IPS-18a (cell line): Measurements from ENCODE around the gene KIAA1755.

Experiments used
- H3K27ac ChIP-seq: one replicate; pipeline ENCODE4 v1.5.1; 2013; ENCODE audit warnings: low read length
- H3K27me3 ChIP-seq: one replicate; pipeline ENCODE4 v1.6.1; 2013; ENCODE audit warnings: mild to moderate bottlenecking, low read length; ENCODE audit not compliant: control insufficient read depth, insufficient read depth
- H3K36me3 ChIP-seq: one replicate; pipeline ENCODE4 v1.6.1; 2013; ENCODE audit warnings: low read depth, low read length; ENCODE audit not compliant: control insufficient read depth
- H3K4me1 ChIP-seq: one replicate; pipeline ENCODE4 v1.6.1; 2013; ENCODE audit warnings: low read depth, low read length; ENCODE audit not compliant: control insufficient read depth
- H3K4me3 ChIP-seq: one replicate; pipeline ENCODE4 v1.5.1; 2013; ENCODE audit warnings: low read length
- H3K9ac ChIP-seq: one replicate; pipeline ENCODE4 v1.6.1; 2013; ENCODE audit warnings: mild to moderate bottlenecking, low read length, moderate library complexity
- H3K9me3 ChIP-seq: one replicate; pipeline ENCODE4 v1.6.1; 2013; ENCODE audit warnings: low read depth, low read length; ENCODE audit not compliant: control insufficient read depth

KIAA1755 gene

DNA sequence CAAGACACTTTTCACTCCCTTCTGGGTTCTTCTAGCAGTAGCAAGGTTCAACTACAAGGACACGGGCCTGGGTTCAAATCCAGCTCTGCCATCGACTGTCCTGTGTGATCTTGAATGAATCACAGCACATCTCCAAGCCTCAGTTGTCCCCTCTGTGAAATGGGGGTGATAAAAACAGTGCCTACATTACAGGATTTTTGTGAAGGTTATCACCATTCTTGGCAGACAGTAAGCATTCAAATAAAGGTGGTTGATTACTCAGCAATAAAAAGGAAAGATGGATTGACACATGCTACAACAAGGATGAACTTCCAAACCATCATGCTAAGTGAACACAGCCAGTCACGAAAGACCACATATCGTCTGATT, 88.9 kb downstream of the KIAA1755 start:
- Histone ChIP-seq H3K36me3 (no peaks in the 10 kb centered on the region), H3K4me3 (no peak overlapping the region), H3K9ac (no peak overlapping the region), H3K27ac (no peak overlapping the region), H3K9me3 (no peaks in the 10 kb centered on the region), H3K4me1 (no peaks in the 10 kb centered on the region), H3K27me3 (no peaks in the 10 kb centered on the region)

DNA sequence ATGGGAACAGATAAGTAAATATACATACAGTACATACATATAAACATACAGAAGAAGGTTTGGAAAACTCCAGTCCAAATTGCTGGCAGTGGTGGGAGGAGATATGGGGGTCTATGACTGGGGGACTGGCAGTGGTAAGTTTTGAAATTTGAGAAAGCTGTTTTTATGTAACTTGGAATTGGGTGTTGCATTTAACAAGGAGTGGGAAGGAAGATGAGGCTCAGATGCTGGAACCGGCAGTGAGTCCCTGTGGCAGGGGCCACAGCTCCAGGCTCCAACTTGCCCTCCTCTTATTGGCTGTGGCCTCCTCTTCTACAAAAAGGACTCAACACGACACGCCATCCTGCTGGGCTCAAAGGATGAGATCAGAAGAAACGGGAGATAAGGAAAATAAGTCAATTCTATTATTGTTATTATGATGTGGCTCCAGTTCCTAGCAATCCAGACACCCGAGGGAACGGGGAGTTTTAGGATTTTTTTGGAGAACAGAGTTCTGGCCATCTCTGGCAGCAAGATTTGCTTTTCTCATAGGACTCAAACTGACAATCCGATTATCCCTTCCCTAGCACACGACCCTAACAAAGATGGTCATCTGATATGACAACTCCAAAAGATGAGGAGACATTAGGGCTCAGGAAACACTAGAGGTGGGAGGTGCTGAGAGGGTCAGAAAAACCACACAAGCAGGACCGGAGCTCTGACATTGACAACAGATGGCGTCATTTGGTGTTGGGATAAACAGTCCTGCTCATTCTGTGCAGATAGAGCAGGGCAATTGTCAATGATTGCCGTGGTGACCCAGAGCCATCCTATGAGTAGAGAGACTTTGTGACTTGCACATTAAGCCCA, 89.5 kb downstream of the KIAA1755 start:
- Histone ChIP-seq H3K27ac (no peak overlapping the region), H3K4me3 (no peak overlapping the region), H3K36me3 (no peaks in the 10 kb centered on the region), H3K9me3 (no peaks in the 10 kb centered on the region), H3K4me1 (no peaks in the 10 kb centered on the region), H3K27me3 (no peaks in the 10 kb centered on the region), H3K9ac (no peak overlapping the region)

GRCh38 chr20:38170219-38170825, 90.2 kb downstream of the KIAA1755 start:
- no peak overlapping the region for H3K4me3 ChIP-seq
- H3K9me3 ChIP-seq = no peaks in the 10 kb centered on the region
- no peak overlapping the region for H3K27ac ChIP-seq
- H3K27me3 ChIP-seq = no peaks in the 10 kb centered on the region
- H3K4me1 ChIP-seq = no peaks in the 10 kb centered on the region
- no peaks in the 10 kb centered on the region for H3K36me3 ChIP-seq
- no peak overlapping the region for H3K9ac ChIP-seq

- Histone ChIP-seq H3K27ac (no peak overlapping the region), H3K9me3 (no peaks in the 10 kb centered on the region), H3K9ac (no peak overlapping the region), H3K4me1 (no peaks in the 10 kb centered on the region), H3K27me3 (no peaks in the 10 kb centered on the region), H3K4me3 (no peak overlapping the region), H3K36me3 (no peaks in the 10 kb centered on the region)
Measured at GRCh38 chr20:38169636-38170193, 90.8 kb downstream of the KIAA1755 start.

DNA sequence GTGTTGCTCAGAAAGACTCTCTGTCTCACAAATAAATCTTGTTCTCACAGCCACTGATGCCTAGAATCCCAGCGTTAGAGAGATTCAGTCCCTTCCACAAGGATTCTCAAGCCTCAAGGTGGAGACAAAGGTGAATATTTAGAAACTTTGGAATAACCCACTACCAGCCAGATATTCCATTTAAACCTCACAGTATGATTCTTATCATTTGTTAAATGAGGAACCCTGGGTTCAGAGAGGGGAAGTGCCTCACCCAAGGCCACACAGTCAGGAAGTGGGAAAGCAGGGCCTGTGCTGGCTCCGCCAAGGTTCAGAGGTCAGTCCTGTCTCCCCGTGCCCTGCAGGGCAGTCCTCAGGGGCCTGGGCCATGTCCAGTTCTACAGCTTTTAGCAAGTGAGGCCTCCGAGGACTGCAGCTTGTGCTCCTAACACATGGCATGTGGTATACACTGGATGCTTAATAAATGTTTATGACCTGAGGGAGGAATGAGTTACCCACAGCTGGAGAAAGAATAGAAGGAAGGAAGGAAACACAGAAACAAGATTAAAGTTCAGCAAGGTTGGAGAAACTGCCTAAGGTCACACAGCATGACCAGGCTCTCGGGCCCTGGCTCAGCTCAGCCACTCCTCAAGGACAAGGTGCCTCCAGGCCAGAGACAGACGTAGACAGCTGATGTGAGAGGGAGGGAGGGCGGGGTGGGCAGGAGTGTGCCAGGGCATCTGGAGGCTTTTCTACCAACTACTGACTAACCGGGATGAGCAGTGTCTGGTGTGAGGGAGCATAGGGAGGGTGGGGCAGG, 91.5 kb downstream of the KIAA1755 start:
- H3K36me3 ChIP-seq = no peaks in the 10 kb centered on the region
- no peak overlapping the region for H3K4me3 ChIP-seq
- H3K27ac ChIP-seq = no peak overlapping the region
- H3K9ac ChIP-seq = no peak overlapping the region
- H3K27me3 ChIP-seq = no peaks in the 10 kb centered on the region
- H3K9me3 ChIP-seq = no peaks in the 10 kb centered on the region
- no peaks in the 10 kb centered on the region for H3K4me1 ChIP-seq

DNA sequence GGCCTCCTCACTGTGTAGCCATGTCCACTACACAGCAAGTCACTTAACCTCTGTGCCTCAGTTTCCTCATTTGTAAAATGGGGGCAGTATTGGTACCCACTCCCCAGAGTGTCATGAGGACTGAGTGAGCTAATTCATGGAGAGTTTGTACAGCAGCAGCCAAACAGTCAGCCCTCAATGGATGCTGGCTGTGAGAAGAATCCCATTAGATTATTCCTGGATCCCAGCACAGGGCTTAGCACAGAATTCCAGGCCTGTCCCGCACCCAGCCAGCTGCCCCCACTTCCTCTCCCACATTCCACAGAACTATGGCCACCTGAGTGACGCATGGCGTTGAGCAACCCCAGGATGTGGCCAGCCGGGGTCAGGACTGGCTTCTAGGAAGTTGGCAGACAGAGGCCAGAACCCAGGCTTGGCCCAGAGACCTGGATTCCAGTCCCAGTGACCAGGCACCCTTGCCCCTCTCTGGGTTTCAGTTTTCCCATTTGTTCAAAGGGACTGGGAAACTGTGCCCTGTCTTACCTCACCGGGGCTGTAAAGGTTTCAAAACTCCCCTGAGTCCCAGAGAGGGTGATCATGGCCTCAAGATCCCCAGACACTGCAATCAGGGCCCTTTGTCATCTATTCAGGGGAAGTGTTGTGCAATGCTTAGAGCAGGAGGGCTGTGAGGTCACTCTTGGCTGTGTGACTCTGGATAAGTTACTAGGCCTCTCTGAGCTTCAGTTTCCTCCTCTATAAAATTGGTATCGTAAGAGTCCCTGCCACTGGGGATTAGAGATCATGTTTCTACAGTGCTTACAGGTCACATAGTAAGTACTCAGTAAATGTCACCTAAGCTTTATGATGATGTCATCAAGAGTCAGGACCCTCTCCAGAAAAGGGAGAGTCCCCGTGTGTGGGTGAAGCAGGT, 92.4 kb downstream of the KIAA1755 start:
- Histone ChIP-seq H3K36me3 (no peaks in the 10 kb centered on the region), H3K9ac (no peak overlapping the region), H3K27ac (no peak overlapping the region), H3K9me3 (no peaks in the 10 kb centered on the region), H3K4me1 (no peaks in the 10 kb centered on the region), H3K4me3 (no peak overlapping the region), H3K27me3 (no peaks in the 10 kb centered on the region)

DNA sequence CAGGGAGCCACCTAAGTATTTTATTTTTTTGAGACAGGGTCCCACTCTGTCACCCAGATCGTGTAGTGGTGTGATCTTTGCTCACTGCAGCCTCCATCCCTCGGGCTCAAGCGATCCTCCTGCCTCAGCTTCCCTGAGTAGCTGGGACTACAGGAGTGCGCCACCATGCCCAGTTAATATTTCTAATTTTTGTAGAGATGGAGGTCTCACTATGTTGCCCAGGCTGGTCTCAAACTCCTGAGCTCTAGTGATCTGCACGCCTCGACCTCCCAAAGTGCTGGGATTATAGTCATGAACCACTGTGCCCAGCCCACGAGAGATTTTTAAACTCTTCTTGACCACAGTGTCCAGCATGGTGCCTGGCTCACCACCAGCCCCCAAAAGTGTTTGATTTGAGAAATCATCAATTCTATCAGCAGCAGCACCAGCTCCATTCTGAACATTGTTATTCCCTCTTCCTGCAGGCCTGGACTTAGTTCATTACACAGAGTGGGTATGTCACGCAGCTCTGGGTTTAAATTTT, 93.1 kb downstream of the KIAA1755 start:
- Histone ChIP-seq H3K9me3 (no peaks in the 10 kb centered on the region), H3K9ac (no peak overlapping the region), H3K4me1 (no peaks in the 10 kb centered on the region), H3K36me3 (no peaks in the 10 kb centered on the region), H3K4me3 (no peak overlapping the region), H3K27me3 (no peaks in the 10 kb centered on the region), H3K27ac (no peak overlapping the region)

DNA sequence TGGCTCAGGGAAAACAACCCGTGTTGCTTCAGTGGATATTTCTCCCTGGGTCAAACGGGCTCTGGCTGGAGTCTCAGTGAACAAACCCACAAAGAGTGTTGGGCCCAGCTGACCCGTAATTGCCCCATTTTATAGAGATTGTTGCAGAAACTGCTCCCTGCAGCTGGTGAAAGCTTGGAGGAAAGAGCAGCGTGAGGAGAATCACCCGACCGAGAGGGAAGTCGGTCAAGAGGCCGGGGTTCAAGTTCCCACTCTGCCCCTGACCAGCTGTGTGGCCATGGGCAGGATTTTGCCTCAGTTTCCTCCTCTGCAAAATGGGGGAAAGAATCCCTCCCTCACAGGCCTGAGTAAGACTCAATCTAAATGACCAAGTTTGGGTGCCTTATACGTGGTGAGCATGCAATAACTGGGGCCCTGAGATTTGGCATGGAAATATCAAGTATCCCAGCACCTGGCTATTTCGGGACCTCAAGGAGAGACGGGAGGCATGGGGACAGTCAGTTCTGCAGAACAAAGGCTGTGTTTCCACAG, 93.8 kb downstream of the KIAA1755 start:
- no peaks in the 10 kb centered on the region for H3K27me3 ChIP-seq
- no peak overlapping the region for H3K4me3 ChIP-seq
- H3K27ac ChIP-seq = no peak overlapping the region
- no peak overlapping the region for H3K9ac ChIP-seq
- H3K36me3 ChIP-seq = no peaks in the 10 kb centered on the region
- H3K9me3 ChIP-seq = no peaks in the 10 kb centered on the region
- no peaks in the 10 kb centered on the region for H3K4me1 ChIP-seq

GRCh38 chr20:38165966-38166702, 94.4 kb downstream of the KIAA1755 start:
- no peak overlapping the region for H3K9ac ChIP-seq
- no peaks in the 10 kb centered on the region for H3K36me3 ChIP-seq
- no peaks in the 10 kb centered on the region for H3K4me1 ChIP-seq
- H3K9me3 ChIP-seq = no peaks in the 10 kb centered on the region
- H3K27me3 ChIP-seq = no peaks in the 10 kb centered on the region
- no peak overlapping the region for H3K27ac ChIP-seq
- H3K4me3 ChIP-seq = no peak overlapping the region
